NCI-H748 treated with DMSO at 0.1 percent for 48 hours (cell line): ENCODE results near the gene PRMT3.
"Not testable (repeated sequence)": the region's sequence is repeated elsewhere in the genome, so short reads cannot be mapped to it uniquely, and the experiment has no call there.

ENCODE experiments used
- DNase-seq: peaks from one replicate; lab custom pipeline; 2025; lab: John Stamatoyannopoulos, UW

The PRMT3 gene

GRCh38 chr11:20374741-20375300 lies 12.7 kb upstream of the PRMT3 start:
- no peak for DNase-seq

GRCh38 chr11:20376162-20376730 lies 11.3 kb upstream of the PRMT3 start:
- no peak for DNase-seq

- not testable (repeated sequence) for DNase-seq
Measured at GRCh38 chr11:20385996-20386395, 1.5 kb upstream of the PRMT3 start.

GRCh38 chr11:20388096-20389055 lies 860 bp downstream of the PRMT3 start:
- peak; percentile 14 for DNase-seq

GRCh38 chr11:20397281-20397680 lies 9.8 kb downstream of the PRMT3 start:
- peak; percentile 59 for DNase-seq

GRCh38 chr11:20399498-20399897 lies 12.0 kb downstream of the PRMT3 start:
- DNase-seq = no peak

- no peak for DNase-seq
Measured at GRCh38 chr11:20403059-20403458, 15.5 kb downstream of the PRMT3 start.

- no peak for DNase-seq
Measured at GRCh38 chr11:20406484-20406883, 19.0 kb downstream of the PRMT3 start.

- DNase-seq = no peak
Measured at GRCh38 chr11:20407344-20407743, 19.8 kb downstream of the PRMT3 start.

- no peak for DNase-seq
Measured at GRCh38 chr11:20415432-20415831, 27.9 kb downstream of the PRMT3 start.

- DNase-seq = no peak
Measured at GRCh38 chr11:20417771-20418170, 30.3 kb downstream of the PRMT3 start.

- no peak for DNase-seq
Measured at GRCh38 chr11:20421946-20422345, 34.4 kb downstream of the PRMT3 start.

- DNase-seq = no peak
Measured at GRCh38 chr11:20429216-20429615, 41.7 kb downstream of the PRMT3 start.

- no peak for DNase-seq
Measured at GRCh38 chr11:20438637-20439036, 51.1 kb downstream of the PRMT3 start.

GRCh38 chr11:20443596-20443995 lies 56.1 kb downstream of the PRMT3 start:
- DNase-seq = no peak

- DNase-seq = no peak
Measured at GRCh38 chr11:20444535-20444934, 57.0 kb downstream of the PRMT3 start.

- no peak for DNase-seq
Measured at GRCh38 chr11:20448834-20449233, 61.3 kb downstream of the PRMT3 start.

GRCh38 chr11:20450829-20451228 lies 63.3 kb downstream of the PRMT3 start:
- no peak for DNase-seq

GRCh38 chr11:20451568-20451967 lies 64.1 kb downstream of the PRMT3 start:
- no peak for DNase-seq

- DNase-seq = no peak
Measured at GRCh38 chr11:20452585-20452984, 65.1 kb downstream of the PRMT3 start.

- no peak for DNase-seq
Measured at GRCh38 chr11:20453657-20454316, 66.3 kb downstream of the PRMT3 start.

GRCh38 chr11:20457001-20457799 lies 69.7 kb downstream of the PRMT3 start:
- DNase-seq = no peak
